NCI-H460 (cell line): ENCODE data around the gene TRIM65. TPM values are rescaled to one million over a fixed set of nuclear protein-coding genes. Genes with fewer than 3 reads are reported as not detected.

Experiments
- DNase-seq: peaks from one replicate; pipeline ENCODE4 v3.0.0-alpha.2; 2016; ENCODE audit warnings: low read depth; ENCODE audit errors: extremely low read depth
- total RNA-seq: library from RNA; depleted of rRNA; stranded (reverse); fragments of >200 nt; shearing (Covaris generic); gene quantifications from 2 replicates; pipeline ENCODE4 v1.2.3, GENCODE V29; 2014

The TRIM65 gene
- total RNA-seq, 1 experiment from 2014 or later, result 32.0 TPM

DNA sequence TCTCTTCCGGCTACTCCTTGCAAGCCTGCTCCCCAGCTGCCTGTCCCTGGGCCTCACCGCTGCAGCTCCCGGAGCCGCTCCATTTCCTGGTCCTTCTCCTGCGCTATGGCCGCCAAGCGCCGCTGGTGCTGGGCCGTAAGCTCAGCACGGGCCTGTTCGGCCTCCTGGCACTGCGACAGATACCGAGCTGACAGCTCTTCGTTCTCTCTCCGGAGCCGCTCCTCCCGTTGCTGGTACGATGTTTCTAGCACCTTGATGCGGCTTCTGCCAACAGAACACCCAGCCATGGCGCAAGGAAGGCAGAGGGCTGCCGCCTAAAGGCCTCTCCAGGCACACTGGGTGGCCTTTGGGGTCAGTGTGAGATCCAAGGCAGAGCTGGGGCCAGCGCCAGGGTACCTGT, 22.9 kb upstream of the TRIM65 start:
- DNase-seq, result no peak

DNA sequence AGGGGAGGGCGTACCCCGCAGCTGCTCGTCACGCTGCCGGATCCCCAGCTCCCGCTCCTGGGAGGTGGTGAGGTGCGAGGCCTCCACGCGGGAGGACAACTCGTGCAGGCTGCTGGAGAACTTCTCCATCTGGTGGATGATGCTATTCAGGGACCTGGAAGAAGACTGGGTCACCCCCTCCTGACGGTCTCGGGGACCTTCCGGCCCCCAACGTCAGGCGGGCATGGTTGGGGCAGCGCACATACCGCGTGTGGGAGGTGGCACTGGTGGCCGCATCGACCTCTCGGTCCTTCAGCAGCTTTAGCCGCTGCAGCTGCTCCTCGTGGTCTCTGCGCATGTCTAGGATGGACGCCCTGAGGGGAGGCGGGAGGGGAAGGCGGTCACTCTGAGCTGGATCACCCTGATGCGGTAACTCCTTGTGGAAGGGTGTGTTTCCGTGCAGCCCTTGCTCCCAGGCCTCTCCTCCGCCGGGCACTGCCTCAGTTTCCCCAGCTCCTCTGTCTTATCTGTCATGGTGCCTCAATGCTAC, 21.2 kb upstream of the TRIM65 start:
- no peak for DNase-seq

DNA sequence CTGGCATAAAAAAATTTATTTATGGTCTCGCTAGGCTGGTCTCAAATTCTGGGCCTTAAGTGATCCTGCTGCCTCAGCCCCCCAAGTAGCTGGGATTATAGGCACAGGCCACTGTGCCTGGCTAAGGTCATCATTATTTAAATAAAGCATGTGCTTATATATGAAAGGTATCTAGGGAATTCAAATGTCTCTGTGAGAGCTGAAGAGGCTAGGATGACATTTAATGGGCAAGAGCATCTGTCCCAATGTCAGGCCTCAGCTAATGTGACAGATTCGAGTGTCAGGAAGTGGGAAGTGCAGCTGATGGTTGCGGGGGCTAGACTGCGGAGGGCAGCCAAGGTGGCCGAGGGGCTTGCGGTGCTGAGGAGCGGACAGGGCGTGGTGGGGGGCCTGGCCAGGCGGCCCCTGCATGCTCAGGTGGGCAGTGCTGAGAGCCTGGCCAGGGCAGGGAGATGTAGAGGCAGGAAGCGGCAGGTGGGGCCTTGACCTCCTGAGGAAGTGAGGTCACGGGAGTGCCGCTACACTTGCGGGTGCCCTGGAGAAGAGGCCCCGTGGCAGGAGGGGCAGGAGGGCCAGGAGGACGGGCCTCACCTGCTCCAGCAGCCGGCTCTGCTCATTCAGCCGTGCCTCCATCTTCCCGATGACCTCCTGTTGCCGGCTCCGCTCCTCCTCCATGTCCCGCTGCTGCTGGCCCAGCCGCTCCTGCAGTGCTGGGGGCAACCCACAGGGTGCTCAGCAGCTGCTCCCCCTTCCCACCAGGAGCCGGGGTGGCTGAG, 20.6 kb upstream of the TRIM65 start:
- DNase-seq, result no peak

DNA sequence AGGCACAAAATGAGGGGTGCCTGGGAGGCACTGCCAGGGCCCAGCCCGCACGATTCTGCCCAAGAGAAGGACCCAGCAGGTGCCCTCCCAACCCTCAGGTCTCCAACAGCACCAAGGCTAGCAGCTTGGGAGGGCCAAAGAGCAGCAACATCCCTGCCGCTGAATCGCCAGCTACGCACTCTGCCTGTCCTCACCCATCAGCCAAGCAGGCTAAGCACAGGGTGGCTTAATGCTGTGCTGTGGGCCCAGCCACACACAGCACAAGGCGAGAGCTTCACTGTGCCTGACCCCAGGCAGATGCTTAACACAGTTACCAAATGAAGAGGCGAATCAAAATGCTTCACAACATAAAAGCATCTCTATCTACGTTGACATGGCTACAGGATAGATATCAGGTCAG, 18.5 kb upstream of the TRIM65 start:
- no peak for DNase-seq

DNA sequence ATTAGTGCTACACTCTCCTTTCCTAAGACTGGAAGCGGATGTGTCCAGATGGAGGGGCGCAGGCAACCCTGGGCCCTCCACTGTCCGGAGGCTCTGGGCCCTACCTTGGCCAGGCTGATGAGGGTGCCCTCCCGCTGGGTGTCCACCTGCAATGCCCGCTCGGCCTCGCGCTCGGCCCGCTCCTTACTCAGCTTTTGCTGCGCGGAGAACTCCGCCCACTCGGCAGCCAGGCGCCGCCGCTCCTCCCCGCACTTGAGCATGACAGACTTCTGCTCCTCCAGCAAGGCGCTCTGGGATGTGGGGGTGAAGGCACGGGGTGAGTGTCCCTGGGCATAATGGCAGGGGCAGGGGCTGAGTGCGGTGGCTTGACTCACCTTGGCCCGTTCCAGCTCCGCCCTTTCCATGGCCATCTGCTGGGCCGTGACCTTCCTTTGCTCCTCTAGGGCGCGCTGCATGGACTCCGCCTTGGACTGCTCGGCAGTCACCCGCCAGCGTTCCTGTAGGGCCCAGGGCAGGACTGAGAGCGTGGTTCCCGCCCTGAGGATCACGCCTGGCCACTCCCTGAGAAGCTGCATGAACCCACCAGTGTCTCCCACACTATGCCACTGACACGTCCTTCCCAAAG, 18.0 kb upstream of the TRIM65 start:
- no peak for DNase-seq

DNA sequence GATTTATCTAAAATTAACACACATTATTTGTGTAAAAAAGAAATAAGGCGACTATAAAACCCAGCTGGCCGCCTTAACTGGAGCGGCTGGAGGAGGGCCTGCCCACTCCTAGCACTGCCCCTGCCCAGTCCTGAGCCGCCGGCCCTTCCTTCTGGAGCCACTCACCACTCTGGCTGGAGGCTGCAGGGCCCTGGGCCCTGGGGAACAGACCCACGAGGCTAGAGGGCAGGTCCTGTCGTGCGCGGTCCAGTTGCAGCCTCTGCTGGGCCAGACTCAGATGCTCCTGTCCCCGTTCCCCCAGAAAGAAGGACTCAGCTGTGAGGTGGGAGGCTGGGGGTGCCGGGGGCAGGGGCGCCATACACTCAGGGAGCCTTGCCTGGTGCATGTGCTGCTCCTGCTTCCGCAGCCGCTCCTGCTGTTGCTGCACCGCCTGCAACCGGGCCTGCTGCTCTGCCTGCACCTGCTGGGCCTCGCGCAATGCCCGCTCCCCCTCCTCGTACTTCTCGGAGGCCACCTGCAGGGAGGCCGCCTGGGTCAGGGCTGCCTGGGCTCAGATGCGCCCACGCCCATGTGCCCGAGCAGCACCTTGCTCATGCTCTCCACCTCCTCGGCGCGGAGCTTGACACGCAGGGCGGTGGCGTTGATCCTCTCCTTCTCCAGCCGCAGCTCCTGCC, 16.9 kb upstream of the TRIM65 start:
- no peak for DNase-seq

DNA sequence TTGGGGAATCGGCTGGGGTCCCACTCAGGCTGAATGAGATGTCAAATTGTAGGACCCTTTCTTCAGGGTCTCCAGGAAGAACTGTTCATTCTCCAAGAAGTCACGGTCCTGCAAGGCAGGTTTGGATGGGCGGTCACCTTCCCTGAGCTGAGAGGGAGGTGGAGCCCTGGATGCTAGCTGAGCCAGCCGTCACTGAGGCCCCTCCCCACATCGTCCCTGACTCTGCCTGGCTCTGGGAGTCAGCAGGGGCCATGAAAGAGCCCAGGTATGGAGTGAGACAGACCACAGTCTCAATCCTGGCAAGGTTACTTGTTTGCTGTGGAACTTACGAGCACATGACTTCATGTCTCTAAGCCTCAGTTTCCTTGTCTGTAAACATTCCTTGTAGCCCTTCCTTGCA, 13.9 kb upstream of the TRIM65 start:
- no peak for DNase-seq

DNA sequence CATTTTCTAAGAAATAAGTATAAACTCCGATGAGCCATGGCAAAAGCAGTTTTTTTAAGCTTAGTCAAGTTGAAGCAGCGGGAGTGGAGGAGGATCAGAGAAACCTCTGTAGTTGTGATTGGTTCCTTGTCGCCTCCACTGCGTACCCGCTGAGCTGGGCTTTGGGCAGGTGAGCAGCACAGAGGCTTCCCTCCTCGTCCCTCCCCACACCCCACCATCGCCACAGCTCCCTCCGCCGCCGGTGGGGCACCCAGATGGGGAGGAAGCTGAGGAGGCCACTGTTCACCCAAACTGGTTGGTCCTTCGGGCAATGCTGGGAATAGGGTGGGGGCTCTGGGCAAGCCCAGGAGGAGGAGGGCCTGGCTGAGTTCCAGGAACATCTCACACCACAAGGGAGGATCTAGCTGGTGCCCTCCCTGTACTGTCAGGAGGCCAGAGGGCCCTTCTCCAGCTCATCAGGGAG, 13.1 kb upstream of the TRIM65 start:
- no peak for DNase-seq

DNA sequence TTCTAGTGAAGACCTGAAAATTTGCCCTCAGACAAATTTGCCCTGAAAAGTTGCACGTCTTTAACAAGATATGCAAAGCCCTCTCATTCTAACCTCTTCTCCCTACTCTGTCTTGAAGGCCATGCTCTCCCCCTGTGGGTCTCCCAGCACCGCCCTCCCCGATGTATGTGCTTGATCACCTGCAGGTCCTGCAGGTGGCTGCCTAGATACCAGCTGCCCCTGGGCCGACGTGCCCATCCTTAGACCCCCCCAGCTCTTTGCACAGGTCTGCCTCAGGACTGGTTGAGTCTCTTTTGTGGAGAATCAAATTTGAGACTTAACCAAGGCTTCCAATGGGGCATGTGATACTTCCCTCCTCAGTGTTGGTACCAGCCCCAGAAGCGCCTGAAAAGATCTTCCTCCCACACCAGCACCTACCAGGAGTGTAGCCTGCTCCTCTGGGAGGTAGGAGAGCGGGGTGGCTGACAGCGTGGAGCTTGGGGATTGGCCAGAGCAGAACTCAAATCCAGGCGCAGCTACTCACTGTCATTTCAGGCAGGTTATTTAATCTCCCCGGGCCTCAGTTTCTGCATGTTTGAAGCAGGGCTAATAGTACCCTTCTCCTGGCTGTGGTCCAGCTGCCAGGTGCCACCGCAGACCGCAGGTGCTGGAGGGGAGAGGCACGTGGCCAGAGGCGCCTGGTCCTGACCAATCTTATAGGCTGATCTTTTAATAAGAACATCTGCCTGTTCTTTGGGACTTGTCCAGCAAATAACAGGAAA, 12.5 kb upstream of the TRIM65 start:
- no peak for DNase-seq

DNA sequence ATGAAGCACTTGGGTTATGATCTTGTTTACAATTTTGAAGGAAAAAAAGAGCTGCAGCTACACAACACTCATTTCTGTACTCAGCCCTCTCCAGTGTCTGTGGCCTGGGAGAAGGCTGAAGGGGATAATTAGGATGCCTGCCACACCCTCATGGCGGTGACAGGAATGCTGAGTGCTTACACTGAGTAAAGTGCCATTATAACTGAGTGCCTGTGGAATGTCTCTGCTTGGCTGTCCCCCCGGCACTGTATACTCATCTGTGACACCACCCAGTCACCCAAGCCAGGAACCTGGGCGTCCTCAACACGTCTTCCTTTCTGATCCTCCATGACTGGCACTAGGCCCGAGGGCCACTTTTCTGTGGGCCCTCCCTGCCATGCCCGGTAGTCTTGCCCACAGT, 11.4 kb upstream of the TRIM65 start:
- no peak for DNase-seq

DNA sequence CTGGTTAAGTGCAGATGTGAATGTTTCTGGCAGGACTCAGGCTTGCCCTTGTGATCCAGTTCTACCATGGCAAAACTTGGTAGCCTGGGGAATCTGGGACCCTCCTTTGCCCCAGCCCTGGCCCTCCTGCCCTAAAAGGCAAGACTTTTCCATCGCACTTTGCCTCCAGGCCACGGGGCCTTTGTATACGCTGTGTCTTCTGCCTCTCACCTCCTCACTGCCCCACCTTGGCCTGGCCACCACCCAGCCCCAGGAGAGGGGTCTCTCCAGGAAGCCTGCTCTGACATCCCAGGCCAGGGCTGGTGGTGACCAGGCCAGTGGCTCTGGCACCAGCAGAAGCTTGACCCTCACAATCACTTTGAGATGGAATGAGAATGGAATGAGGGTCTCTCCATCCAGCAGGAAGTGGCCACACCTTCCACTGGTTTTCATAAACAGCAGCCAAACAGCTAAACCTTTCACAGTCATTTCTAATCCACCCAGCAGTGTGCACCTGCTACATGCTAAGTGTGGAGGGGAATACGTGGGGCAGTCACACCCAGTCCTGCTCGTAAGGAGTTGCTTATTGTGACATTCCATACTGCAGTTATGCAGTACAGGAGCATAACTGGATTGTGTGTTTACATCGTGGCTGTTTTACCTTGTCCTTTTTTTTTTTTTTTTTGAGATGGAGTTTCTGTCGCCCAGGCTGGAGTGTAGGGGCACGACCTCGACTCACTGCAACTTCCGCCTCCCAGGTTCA, 9.6 kb upstream of the TRIM65 start:
- no peak for DNase-seq

DNA sequence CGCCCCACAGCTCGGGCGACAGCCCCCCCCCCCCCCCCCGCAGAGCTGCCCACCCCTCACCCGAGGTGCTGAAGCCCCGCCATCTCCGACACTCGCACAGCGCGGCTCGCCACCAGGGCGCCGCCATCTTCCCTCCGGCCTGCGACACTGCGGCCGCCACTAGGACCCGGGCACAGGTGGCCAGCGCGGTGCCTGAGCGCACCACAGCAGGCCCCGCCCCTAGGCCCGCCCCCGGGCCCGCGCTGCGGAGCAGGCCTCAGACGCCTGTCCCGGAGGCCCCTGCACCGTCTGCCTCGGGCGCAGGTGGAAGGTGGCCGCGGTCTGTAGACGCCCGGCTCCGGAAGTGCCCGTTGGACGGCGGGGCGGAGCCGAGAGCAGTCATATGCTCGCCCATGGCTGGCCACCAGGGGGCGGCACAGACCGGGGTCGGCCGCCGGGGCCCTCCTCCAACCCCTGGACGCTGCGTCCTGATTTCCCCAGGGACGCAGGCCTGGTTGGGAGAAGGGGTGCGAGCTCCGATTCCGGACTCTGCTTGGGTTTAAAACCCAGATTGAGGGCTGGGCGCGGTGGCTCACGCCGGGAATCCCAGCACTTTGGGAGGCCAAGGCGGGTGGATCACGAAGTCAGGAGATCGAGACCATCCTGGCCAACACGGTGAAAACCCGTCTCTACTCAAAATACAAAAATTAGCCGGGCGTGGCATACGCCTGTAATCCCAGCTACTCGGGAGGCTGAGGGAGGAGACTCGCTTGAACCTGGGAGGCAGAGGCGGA, 8.2 kb upstream of the TRIM65 start, which contains the start of gene MRPL38:
TSS of gene MRPL38 (minus strand) at position 136 of the 773 bp plus-strand sequence. CDS start at position 127, 9 bp downstream.
- peak; percentile 96 for DNase-seq

DNA sequence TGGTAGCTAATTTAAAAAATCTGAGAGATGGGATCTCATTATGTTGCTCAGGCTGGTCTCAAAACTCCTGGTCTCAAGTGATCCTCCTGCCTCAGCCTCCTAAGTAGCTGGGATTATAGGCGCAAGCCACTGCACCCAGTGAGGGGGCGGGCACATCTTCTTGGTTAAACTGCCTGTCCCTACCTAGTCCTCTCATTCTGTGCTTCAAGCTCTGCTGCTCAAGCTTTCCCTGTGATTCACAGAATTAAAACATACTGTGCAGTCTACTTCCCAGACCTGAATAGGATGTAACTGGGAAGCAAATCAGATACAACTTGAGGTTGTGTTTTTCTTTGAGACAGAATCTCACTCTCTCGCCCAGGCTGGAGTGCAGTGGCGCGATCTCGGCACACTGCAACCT, 5.7 kb upstream of the TRIM65 start:
- no peak for DNase-seq

DNA sequence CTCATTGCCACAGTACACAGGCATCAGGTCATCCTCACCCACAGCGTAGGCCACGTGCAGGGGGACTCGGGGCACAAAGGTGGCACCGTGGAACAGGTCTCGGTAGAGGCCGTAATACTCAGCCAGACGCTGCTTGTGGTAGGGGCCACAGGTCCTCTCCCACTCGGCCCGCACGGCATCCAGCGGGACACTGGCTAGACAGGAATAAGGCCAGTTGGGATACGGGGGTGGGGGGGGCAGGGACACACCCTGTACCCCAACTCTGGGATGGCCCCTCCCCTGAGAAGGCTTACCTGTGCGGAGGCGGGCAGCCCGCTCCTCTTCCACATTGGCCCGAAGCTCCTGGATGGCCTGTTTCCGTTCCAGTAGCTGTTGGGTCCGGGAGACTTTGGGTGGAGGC, 5.0 kb upstream of the TRIM65 start:
- no peak for DNase-seq

DNA sequence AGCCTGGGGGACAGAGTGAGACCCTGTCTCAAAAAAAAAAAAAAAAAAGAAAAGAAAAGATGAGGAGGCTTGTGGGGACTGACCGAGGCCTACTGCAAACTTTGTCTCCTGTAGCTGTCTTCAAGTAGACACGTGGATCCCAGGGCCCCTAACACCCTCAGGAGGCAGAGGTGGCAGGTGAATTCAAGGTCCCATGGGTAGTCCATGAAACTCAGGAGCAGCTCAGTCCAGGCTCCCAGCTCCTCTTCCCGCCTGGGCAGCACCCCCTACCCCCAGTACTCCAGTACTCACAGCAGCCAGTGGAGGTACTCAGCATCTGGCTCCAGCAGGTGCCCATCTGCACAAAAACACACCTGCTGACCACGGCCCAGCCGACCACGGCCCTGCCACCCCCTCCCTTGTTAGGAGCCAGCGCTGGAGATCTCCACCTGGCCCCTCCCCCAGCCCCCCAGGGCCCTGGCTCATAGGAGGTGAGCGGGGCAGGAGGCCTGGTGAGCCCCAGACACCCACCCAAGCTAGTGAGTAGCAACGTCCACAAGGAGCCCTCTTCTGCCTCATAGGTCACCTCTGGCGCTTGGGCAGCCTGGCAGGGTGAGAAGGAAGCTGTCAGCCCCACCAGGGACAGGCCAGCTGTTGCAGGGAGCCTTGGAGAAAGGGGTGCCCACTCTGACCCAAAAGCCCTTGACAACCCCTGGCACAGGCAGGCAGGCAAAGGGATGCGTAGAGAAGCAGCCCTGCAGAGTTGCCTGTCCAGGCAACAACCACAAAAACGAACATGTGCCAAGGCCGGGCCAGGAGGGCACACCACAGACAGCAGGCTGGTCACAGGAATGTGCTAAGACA, 4.2 kb upstream of the TRIM65 start:
- DNase-seq, result no peak

DNA sequence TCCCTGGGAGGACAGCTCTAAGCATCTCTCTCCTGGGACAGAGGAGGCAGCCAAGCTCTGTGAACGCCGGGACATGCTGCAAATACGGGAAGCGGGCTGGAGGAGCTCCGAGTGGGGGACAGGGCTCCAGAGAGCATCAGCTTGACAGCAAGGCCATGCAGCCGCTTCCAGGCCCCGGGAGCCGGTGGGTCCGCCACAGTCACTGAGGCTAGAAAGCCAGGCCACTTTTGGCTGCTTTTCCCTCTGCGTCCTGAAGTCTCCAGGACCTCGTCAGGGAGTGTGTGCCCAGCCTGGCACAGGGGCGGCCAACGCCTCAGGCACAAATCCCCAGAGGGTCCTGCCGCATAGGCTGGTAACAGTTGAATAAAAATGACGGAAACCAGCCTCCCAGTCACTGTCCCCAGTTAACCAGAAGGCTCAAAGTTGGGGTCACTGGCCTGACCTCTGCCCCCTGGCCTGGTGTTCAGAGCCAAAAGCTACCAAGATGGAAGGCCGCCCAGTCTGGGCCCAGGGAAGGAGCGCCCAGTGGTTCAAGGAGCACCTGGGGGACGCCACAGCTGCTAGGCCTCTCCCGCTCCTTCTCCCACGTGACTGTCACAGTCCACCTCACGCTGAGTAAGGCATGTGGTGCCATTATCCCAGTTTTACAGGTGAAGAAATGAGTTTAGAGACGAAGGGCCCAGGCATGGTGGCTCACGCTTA, 3.2 kb upstream of the TRIM65 start:
- no peak for DNase-seq

DNA sequence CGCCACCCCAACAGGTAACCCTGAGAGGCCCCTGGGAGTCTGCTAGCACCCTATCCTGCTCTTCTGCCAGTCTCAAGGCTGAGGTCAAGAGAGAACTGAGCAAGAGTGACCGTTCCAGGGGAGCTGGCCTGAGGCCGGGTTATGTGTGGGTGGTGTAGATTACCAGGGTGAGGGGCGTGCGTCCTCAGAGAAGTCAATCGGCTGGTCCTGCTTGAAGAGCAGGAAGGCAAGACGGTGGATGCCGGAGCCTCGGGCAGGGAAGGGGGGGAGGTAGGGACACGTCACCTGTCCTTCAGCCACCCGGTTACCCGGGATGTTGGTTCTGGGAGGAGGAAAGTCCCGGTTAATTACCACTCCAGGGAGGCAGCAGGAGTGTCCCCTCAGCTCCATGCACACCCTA, 2.6 kb upstream of the TRIM65 start:
- DNase-seq, result no peak

DNA sequence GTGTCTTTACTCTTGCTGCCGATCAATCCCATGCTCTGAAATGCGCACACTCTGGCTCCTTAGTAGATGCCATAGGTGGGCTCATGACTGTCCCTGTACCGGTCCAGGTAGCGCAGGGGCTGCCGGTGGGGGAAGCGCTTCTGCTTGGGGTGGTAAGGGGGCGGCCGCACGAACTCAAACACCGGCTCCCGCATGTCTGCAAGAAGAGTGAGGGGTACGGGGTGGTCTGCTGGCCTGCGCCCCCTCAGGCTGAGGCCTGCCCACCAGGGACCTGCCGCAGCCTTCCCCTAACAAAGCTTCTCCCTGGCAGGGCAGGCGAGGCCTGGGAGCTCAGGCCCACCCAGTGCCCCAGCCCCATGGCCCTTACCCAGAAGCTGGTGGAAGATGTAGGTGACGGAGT, 2.0 kb upstream of the TRIM65 start:
- no peak for DNase-seq
